Lung (tissue), 12 donors: ENCODE results near the gene ERCC1. TPM values are rescaled to one million over a fixed set of nuclear protein-coding genes. Genes with fewer than 3 reads are reported as not detected.

Experiments
- ATAC-seq: fragments of 200-7000 bp; cut with Tn5 transposase; one replicate; pipeline ENCODE4 v1.9.1; 2020; ENCODE audit warnings: moderate number of reproducible peaks; ENCODE audit not compliant: insufficient read depth, low FRiP score
- DNase-seq, 3 donors: peaks; one replicate each; pipeline ENCODE4 v3.0.0-alpha.2; 2013 to 2017
- H3K27ac ChIP-seq, 2 donors: one replicate each; pipeline ENCODE4 v1.5.1; 2013; ENCODE audit warnings: mild to moderate bottlenecking in 2 of 2, moderate library complexity in 2 of 2, control low read depth in 1 of 2, inconsistent platforms in 1 of 2, low read depth in 1 of 2, low read length in 1 of 2
- H3K27me3 ChIP-seq, 3 donors: one replicate each; pipeline ENCODE4 v1.5.1; 2013; ENCODE audit warnings: low read length in 2 of 3; ENCODE audit not compliant: control insufficient read depth in 3 of 3, insufficient read depth in 3 of 3
- H3K36me3 ChIP-seq, 4 donors: one replicate each; pipeline ENCODE4 v1.5.1; 2013; ENCODE audit warnings: low read length in 4 of 4, mild to moderate bottlenecking in 1 of 4, moderate library complexity in 1 of 4; ENCODE audit not compliant: control insufficient read depth in 4 of 4, insufficient read depth in 4 of 4
- H3K4me1 ChIP-seq, 5 donors: one replicate each; pipeline ENCODE4 v1.5.1; 2013; ENCODE audit warnings: low read length in 5 of 5, mild to moderate bottlenecking in 2 of 5, moderate library complexity in 1 of 5; ENCODE audit not compliant: control insufficient read depth in 5 of 5, insufficient read depth in 5 of 5
- H3K4me3 ChIP-seq: one replicate; pipeline ENCODE4 v1.5.1; 2013; ENCODE audit warnings: mild to moderate bottlenecking, control low read depth, moderate library complexity
- H3K9ac ChIP-seq, 2 donors: one replicate each; pipeline ENCODE4 v1.5.1; 2013; ENCODE audit warnings: low read length in 2 of 2, control low read depth in 1 of 2; ENCODE audit not compliant: insufficient read depth in 1 of 2
- H3K9me3 ChIP-seq, 4 donors: one replicate each; pipeline ENCODE4 v1.5.1; 2013; ENCODE audit warnings: low read length in 3 of 4, mild to moderate bottlenecking in 1 of 4, moderate library complexity in 1 of 4; ENCODE audit not compliant: control insufficient read depth in 4 of 4, insufficient read depth in 3 of 4
- CTCF ChIP-seq: IDR thresholded peaks from 2 replicates; pipeline ENCODE4 v1.5.1; 2012; ENCODE audit warnings: mild to moderate bottlenecking; ENCODE audit errors: control extremely low read depth, extremely low read depth
- WGBS, 2 donors: extraction: QIAGEN DNeasy Blood & Tissue Kit; methylation state at CpG; one replicate each; pipeline ENCODE4 v1.1.7; 2013; 5-methylcytosine and 5-hydroxymethylcytosine counted together
- polyA plus RNA-seq, 2 donors: library from polyadenylated mRNA; stranded (reverse); fragments of 200-250 nt; gene quantifications; one replicate each; pipeline ENCODE4 v1.2.1, GENCODE V29; 2013
- total RNA-seq, 2 donors: library from RNA; depleted of rRNA in 1 of 2; stranded (reverse); fragments of >200 nt in 1 of 2; gene quantifications; one replicate each; pipeline ENCODE4 v1.2.1, GENCODE V29; 2014 to 2021
- donor health status: control.
- donor health status: control.
- donor health status: Bipolar disorder and iron deficiency.
- donor health status: healthy.
- donor health status: DM: yes; HTN: yes; CAD: no.

The ERCC1 gene
- total and polyA plus RNA-seq, 4 donors, result 53.2 to 82.3 (median 63.2) TPM

GRCh38 chr19:45368737-45369340 is 54.9 kb downstream of the ERCC1 start:
- H3K4me3 ChIP-seq, result no peak overlapping the region
- peaks cover 0 to 11% (median 0%) of the 10 kb centered on the region in 4 donors for H3K36me3 ChIP-seq
- peaks cover 0 to 6% (median 0%) of the 10 kb centered on the region in 5 donors for H3K4me1 ChIP-seq
- no peaks in the 10 kb centered on the region for H3K9me3 ChIP-seq
- no peak for DNase-seq
- H3K27me3 ChIP-seq, result no peaks in the 10 kb centered on the region
- H3K27ac ChIP-seq, result no peak overlapping the region
- 95% methylated on average over 11 of the region's 11 CpGs for WGBS, 2 donors
- H3K9ac ChIP-seq, result no peak overlapping the region
- TF ChIP-seq CTCF, result no peak
- no peak for ATAC-seq

- ATAC-seq, result no peak
- Histone ChIP-seq H3K9ac (no peak overlapping the region), H3K9me3 (no peaks in the 10 kb centered on the region), H3K27ac (no peak overlapping the region), H3K4me1 (peaks cover 0 to 6% (median 0%) of the 10 kb centered on the region in 5 donors), H3K27me3 (no peaks in the 10 kb centered on the region), H3K4me3 (no peak overlapping the region), H3K36me3 (peaks cover 0 to 16% (median 0%) of the 10 kb centered on the region in 4 donors)
- DNase-seq, result no peak
- TF ChIP-seq CTCF, result no peak
- WGBS, 2 donors, result 92 to 95% methylated on average over 4 of the region's 4 CpGs
Measured at GRCh38 chr19:45368127-45368526, 55.6 kb downstream of the ERCC1 start.

- DNase-seq (no peak), ATAC-seq (no peak)
- TF ChIP-seq CTCF, result no peak
- Histone ChIP-seq H3K9ac (no peak overlapping the region), H3K36me3 (peaks cover 2 to 21% (median 7%) of the 10 kb centered on the region in 4 donors), H3K27ac (no peak overlapping the region), H3K4me3 (no peak overlapping the region), H3K9me3 (no peaks in the 10 kb centered on the region), H3K4me1 (peaks cover 0 to 4% (median 0%) of the 10 kb centered on the region in 5 donors), H3K27me3 (no peaks in the 10 kb centered on the region)
- 89 to 93% methylated on average over 10 to 12 of the region's 12 CpGs for WGBS, 2 donors
Measured at GRCh38 chr19:45364696-45365095, 59.0 kb downstream of the ERCC1 start.
